H9 (cell line): Measurements from ENCODE around the gene RND3. TPM values are rescaled to one million over a fixed set of nuclear protein-coding genes. Genes with fewer than 3 reads are reported as not detected.

ENCODE experiments used
- DNase-seq: peaks from one replicate; pipeline ENCODE4 v3.0.0-alpha.2; 2017
- H2AFZ ChIP-seq: one replicate; pipeline ENCODE4 v1.6.1; 2013; ENCODE audit warnings: mild to moderate bottlenecking, low read length, control low read depth, moderate library complexity
- H2AK5ac ChIP-seq: 2 replicates; pipeline ENCODE4 v1.6.1; 2013; ENCODE audit warnings: low read length, control low read depth, mixed read lengths; ENCODE audit not compliant: insufficient read length
- H2BK120ac ChIP-seq: one replicate; pipeline ENCODE4 v1.6.1; 2013; ENCODE audit warnings: low read depth, mild to moderate bottlenecking, low read length, control low read depth, inconsistent platforms; ENCODE audit not compliant: poor library complexity, severe bottlenecking
- H2BK12ac ChIP-seq: 2 replicates; pipeline ENCODE4 v1.6.1; 2013; ENCODE audit warnings: low read length, control low read depth, mixed read lengths, low read depth; ENCODE audit not compliant: insufficient read length
- H2BK15ac ChIP-seq: 2 replicates; pipeline ENCODE4 v1.6.1; 2013; ENCODE audit warnings: low read depth, low read length, control low read depth
- H2BK20ac ChIP-seq: one replicate; pipeline ENCODE4 v1.6.1; 2013; ENCODE audit warnings: low read depth, mild to moderate bottlenecking, low read length, control low read depth, inconsistent platforms; ENCODE audit not compliant: poor library complexity, severe bottlenecking
- H2BK5ac ChIP-seq: 2 replicates; pipeline ENCODE4 v1.6.1; 2013; ENCODE audit warnings: low read length, control low read depth, mixed read lengths; ENCODE audit not compliant: insufficient read length
- H3K14ac ChIP-seq: 2 replicates; pipeline ENCODE4 v1.6.1; 2013; ENCODE audit warnings: low read length, control low read depth; ENCODE audit not compliant: insufficient read depth
- H3K18ac ChIP-seq: 2 replicates; pipeline ENCODE4 v1.6.1; 2013; ENCODE audit warnings: low read depth, mild to moderate bottlenecking, mixed read lengths, low read length, control low read depth; ENCODE audit not compliant: insufficient read length
- H3K23ac ChIP-seq: 2 replicates; pipeline ENCODE4 v1.6.1; 2013; ENCODE audit warnings: low read length, control low read depth, mixed read lengths, low read depth; ENCODE audit not compliant: insufficient read length
- H3K23me2 ChIP-seq: 2 replicates; pipeline ENCODE4 v1.6.1; 2013; ENCODE audit warnings: low read depth, mild to moderate bottlenecking, mixed read lengths, low read length, control low read depth; ENCODE audit not compliant: insufficient read length, poor library complexity, severe bottlenecking
- H3K27ac ChIP-seq: 2 replicates; pipeline ENCODE4 v1.5.1; 2013; ENCODE audit warnings: low read length, control low read depth, mixed read lengths, low read depth; ENCODE audit not compliant: insufficient read length
- H3K27me3 ChIP-seq: 2 replicates; pipeline ENCODE4 v1.6.1; 2013; ENCODE audit warnings: low read length, control low read depth, inconsistent platforms; ENCODE audit not compliant: insufficient read depth
- H3K4ac ChIP-seq: 2 replicates; pipeline ENCODE4 v1.6.1; 2013; ENCODE audit warnings: low read depth, mild to moderate bottlenecking, control low read depth, inconsistent platforms, low read length, moderate library complexity
- H3K4me1 ChIP-seq: 2 replicates; pipeline ENCODE4 v1.6.1; 2013; ENCODE audit warnings: low read length, control low read depth, inconsistent platforms; ENCODE audit not compliant: insufficient read depth
- H3K4me2 ChIP-seq: 2 replicates; pipeline ENCODE4 v1.6.1; 2013; ENCODE audit warnings: low read length, control low read depth, mixed read lengths; ENCODE audit not compliant: insufficient read length, insufficient read depth
- H3K56ac ChIP-seq: 2 replicates; pipeline ENCODE4 v1.6.1; 2013; ENCODE audit warnings: low read depth, mild to moderate bottlenecking, mixed read lengths, low read length, control low read depth; ENCODE audit not compliant: insufficient read length
- H3K79me1 ChIP-seq: 2 replicates; pipeline ENCODE4 v1.6.1; 2013; ENCODE audit warnings: low read depth, mild to moderate bottlenecking, moderate library complexity, low read length, control low read depth, inconsistent platforms; ENCODE audit not compliant: insufficient read depth, poor library complexity, severe bottlenecking
- H3K79me2 ChIP-seq: 2 replicates; pipeline ENCODE4 v1.6.1; 2013; ENCODE audit warnings: low read length, control low read depth, inconsistent platforms; ENCODE audit not compliant: insufficient read depth
- H3K9ac ChIP-seq: 2 replicates; pipeline ENCODE4 v1.6.1; 2013; ENCODE audit warnings: low read length, control low read depth, mixed read lengths; ENCODE audit not compliant: insufficient read length; ENCODE audit errors: extremely low read depth
- H3K9me3 ChIP-seq: one replicate; pipeline ENCODE4 v1.6.1; 2013; ENCODE audit warnings: low read depth, low read length, inconsistent platforms; ENCODE audit not compliant: control insufficient read depth
- H3T11ph ChIP-seq: one replicate; pipeline ENCODE4 v1.6.1; 2013; ENCODE audit warnings: mild to moderate bottlenecking, low read length, control low read depth, inconsistent platforms
- H4K20me1 ChIP-seq: one replicate; pipeline ENCODE4 v1.6.1; 2013; ENCODE audit not compliant: control insufficient read depth, insufficient read length, insufficient read depth
- H4K5ac ChIP-seq: 2 replicates; pipeline ENCODE4 v1.6.1; 2013; ENCODE audit warnings: low read depth, mild to moderate bottlenecking, mixed read lengths, low read length, control low read depth; ENCODE audit not compliant: insufficient read length
- H4K8ac ChIP-seq: replicated peaks from 2 replicates; pipeline ENCODE4 v1.6.1; 2013; ENCODE audit warnings: low read length, control low read depth, mixed read lengths, low read depth; ENCODE audit not compliant: insufficient read length
- H4K91ac ChIP-seq: 2 replicates; pipeline ENCODE4 v1.6.1; 2013; ENCODE audit warnings: low read depth, mild to moderate bottlenecking, moderate library complexity, mixed read lengths, low read length, control low read depth; ENCODE audit not compliant: insufficient read length
- H3K27ac Mint-ChIP-seq, 3 experiments: 2 replicates in 2 of 3; 3 replicates in 1 of 3; pipeline ENCODE4 v1.8.0; 2020 to 2021; ENCODE audit warnings: mixed read lengths in 3 of 3, mild to moderate bottlenecking in 1 of 3, moderate library complexity in 1 of 3
- H3K27me3 Mint-ChIP-seq: 2 replicates; pipeline ENCODE4 v1.8.0; 2021; ENCODE audit warnings: low read depth, mild to moderate bottlenecking, moderate library complexity, mixed read lengths
- H3K36me3 Mint-ChIP-seq, 3 experiments: 2 replicates in 2 of 3; 3 replicates in 1 of 3; pipeline ENCODE4 v1.8.0; 2020 to 2021; ENCODE audit warnings: low read depth in 3 of 3, mixed read lengths in 3 of 3; ENCODE audit not compliant: insufficient read depth in 1 of 3
- H3K4me1 Mint-ChIP-seq, 2 experiments: 2 replicates each; pipeline ENCODE4 v1.8.0; 2020; ENCODE audit warnings: mixed read lengths in 2 of 2
- H3K4me3 Mint-ChIP-seq, 2 experiments: 2 replicates in 1 of 2; 3 replicates in 1 of 2; pipeline ENCODE4 v1.8.0; 2020 to 2021; ENCODE audit warnings: mild to moderate bottlenecking in 2 of 2, mixed read lengths in 2 of 2, moderate library complexity in 1 of 2
- H3K9me3 Mint-ChIP-seq, 2 experiments: 2 replicates in 1 of 2; 3 replicates in 1 of 2; pipeline ENCODE4 v1.8.0; 2020; ENCODE audit warnings: mild to moderate bottlenecking in 2 of 2, mixed read lengths in 2 of 2, moderate library complexity in 1 of 2
- WGBS: extraction: QIAGEN DNeasy Blood & Tissue Kit; methylation state at CpG from one replicate; pipeline ENCODE4 v1.1.7; 2013; ENCODE audit warnings: missing lambda C conversion rate, low lambda C conversion rate, mixed read lengths; ENCODE audit not compliant: insufficient read length; ENCODE audit errors: extremely low coverage; 5-methylcytosine and 5-hydroxymethylcytosine counted together
- total RNA-seq: library from RNA; stranded (reverse); gene quantifications from 2 replicates; pipeline ENCODE4 v1.2.1, GENCODE V29; 2021
- TF ChIP-seq, protein P1 (sequence below): fragments of 200-600 bp; sonication (generic); conservative IDR thresholded peaks from 3 replicates; pipeline ENCODE4 v1.8.0; 2021; ENCODE audit warnings: antibody characterized with exemption, mild to moderate bottlenecking

RND3 gene
- total RNA-seq, 1 experiment from 2014 or later = 62.6 TPM

DNA sequence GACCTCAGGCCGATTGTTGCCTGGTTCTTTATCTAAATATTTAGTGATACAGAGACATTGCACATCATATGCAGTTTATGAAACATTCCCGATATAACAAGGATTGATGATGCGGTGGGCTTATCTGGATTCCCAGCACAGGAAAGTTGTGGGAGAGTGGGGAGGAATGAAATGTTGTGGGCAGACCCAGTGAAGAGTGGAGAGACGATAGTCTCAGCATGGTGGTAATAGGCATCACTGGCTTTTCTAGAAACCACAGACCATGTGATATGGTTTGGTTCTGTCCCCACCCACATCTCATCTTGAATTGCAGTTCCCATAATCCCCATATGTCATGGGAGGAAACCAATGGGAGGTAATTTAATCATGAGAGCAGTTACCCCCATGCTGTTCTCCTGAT lies 34.8 kb upstream of the RND3 start:
- Histone ChIP-seq H3K4ac (no peak overlapping the region), H3K9me3 (no peaks in the 10 kb centered on the region), H3K27me3 (no peaks in the 10 kb centered on the region), H2BK120ac (no peak overlapping the region), H2BK15ac (no peak overlapping the region), H3K79me1 (no peaks in the 10 kb centered on the region), H2AFZ (no peak overlapping the region), H3K14ac (no peak overlapping the region), H2BK12ac (no peak overlapping the region), H3T11ph (no peak overlapping the region), H2BK5ac (no peak overlapping the region), H4K5ac (no peak overlapping the region), H2BK20ac (no peak overlapping the region), H3K9ac (no peak overlapping the region), H4K20me1 (no peaks in the 10 kb centered on the region), H3K4me1 (no peaks in the 10 kb centered on the region), H3K56ac (no peak overlapping the region), H4K8ac (no peak overlapping the region), H3K79me2 (no peaks in the 10 kb centered on the region), H3K18ac (no peak overlapping the region), H4K91ac (no peak overlapping the region), H2AK5ac (no peak overlapping the region), H3K27ac (no peak overlapping the region), H3K23ac (no peak overlapping the region), H3K23me2 (no peaks in the 10 kb centered on the region), H3K4me2 (no peak overlapping the region)
- H3K4me1 Mint-ChIP-seq = peaks cover 0 to 4% of the 10 kb centered on the region in 2 experiments; a peak in 1 of 4 replicates
- TF ChIP-seq, protein P1, sequence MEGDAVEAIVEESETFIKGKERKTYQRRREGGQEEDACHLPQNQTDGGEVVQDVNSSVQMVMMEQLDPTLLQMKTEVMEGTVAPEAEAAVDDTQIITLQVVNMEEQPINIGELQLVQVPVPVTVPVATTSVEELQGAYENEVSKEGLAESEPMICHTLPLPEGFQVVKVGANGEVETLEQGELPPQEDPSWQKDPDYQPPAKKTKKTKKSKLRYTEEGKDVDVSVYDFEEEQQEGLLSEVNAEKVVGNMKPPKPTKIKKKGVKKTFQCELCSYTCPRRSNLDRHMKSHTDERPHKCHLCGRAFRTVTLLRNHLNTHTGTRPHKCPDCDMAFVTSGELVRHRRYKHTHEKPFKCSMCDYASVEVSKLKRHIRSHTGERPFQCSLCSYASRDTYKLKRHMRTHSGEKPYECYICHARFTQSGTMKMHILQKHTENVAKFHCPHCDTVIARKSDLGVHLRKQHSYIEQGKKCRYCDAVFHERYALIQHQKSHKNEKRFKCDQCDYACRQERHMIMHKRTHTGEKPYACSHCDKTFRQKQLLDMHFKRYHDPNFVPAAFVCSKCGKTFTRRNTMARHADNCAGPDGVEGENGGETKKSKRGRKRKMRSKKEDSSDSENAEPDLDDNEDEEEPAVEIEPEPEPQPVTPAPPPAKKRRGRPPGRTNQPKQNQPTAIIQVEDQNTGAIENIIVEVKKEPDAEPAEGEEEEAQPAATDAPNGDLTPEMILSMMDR = no peak
- no peak overlapping the region for H3K27ac Mint-ChIP-seq
- no peak for DNase-seq
- peaks cover 6 to 18% of the 10 kb centered on the region in 2 experiments for H3K9me3 Mint-ChIP-seq
- WGBS = no CpG with 5 or more reads among the region's 4 CpGs
- H3K27me3 Mint-ChIP-seq = no peaks in the 10 kb centered on the region
- H3K4me3 Mint-ChIP-seq = no peak overlapping the region
- H3K36me3 Mint-ChIP-seq = peaks cover 16 to 20% (median 19%) of the 10 kb centered on the region in 3 experiments
